Endothelial cell (in vitro differentiated cells): ENCODE measurements around the gene RNF40. TPM values are rescaled to one million over a fixed set of nuclear protein-coding genes. Genes with fewer than 3 reads are reported as not detected.

ENCODE experiments used
- DNase-seq: peaks from one replicate; pipeline ENCODE4 v3.0.0; 2021; ENCODE audit warnings: low spot score
- H3K27ac Mint-ChIP-seq: one replicate; pipeline ENCODE4 v1.8.0; 2021; ENCODE audit warnings: mixed read lengths, inconsistent platforms; ENCODE audit not compliant: unreplicated experiment
- H3K27me3 Mint-ChIP-seq: one replicate; pipeline ENCODE4 v1.8.0; 2021; ENCODE audit warnings: mild to moderate bottlenecking, moderate library complexity, mixed read lengths, inconsistent platforms; ENCODE audit not compliant: unreplicated experiment
- H3K36me3 Mint-ChIP-seq: one replicate; pipeline ENCODE4 v1.8.0; 2021; ENCODE audit warnings: mild to moderate bottlenecking, low read depth, mixed read lengths, inconsistent platforms; ENCODE audit not compliant: unreplicated experiment
- H3K4me1 Mint-ChIP-seq: one replicate; pipeline ENCODE4 v1.8.0; 2021; ENCODE audit warnings: mild to moderate bottlenecking, mixed read lengths, inconsistent platforms; ENCODE audit not compliant: unreplicated experiment
- H3K4me3 Mint-ChIP-seq: one replicate; pipeline ENCODE4 v1.8.0; 2021; ENCODE audit warnings: mild to moderate bottlenecking, mixed read lengths, inconsistent platforms; ENCODE audit not compliant: unreplicated experiment
- H3K9me3 Mint-ChIP-seq: one replicate; pipeline ENCODE4 v1.8.0; 2021; ENCODE audit warnings: mixed read lengths, inconsistent platforms; ENCODE audit not compliant: unreplicated experiment
- CTCF ChIP-seq: fragments of 200-600 bp; sonication (generic); IDR thresholded peaks from one replicate; pipeline ENCODE4 v1.5.0; 2021; ENCODE audit warnings: antibody characterized with exemption; ENCODE audit not compliant: unreplicated experiment
- total RNA-seq: library from RNA; stranded (reverse); fragmentation: NEBNext Ultra II Directional; extraction: Animal tissue kit (Norgen Biotek cat#: 25700); gene quantifications from one replicate; pipeline ENCODE4 v1.2.1, GENCODE V29; 2021; ENCODE audit not compliant: unreplicated experiment

The RNF40 gene
- total RNA-seq, 1 donor from 2014 or later, result 108 TPM

GRCh38 chr16:30774367-30775130 is 12.4 kb downstream of the RNF40 start:
- no peak for DNase-seq
- Mint-ChIP-seq H3K4me1 (peaks cover 14% of the 10 kb centered on the region), H3K27me3 (peaks cover 15% of the 10 kb centered on the region), H3K27ac (peak overlapping the region; percentile 36), H3K9me3 (no peaks in the 10 kb centered on the region), H3K36me3 (peaks cover 34% of the 10 kb centered on the region), H3K4me3 (peak overlapping the region; percentile 92)
- no peak for TF ChIP-seq CTCF

- H3K9me3 Mint-ChIP-seq, result no peaks in the 10 kb centered on the region
- peaks cover 33% of the 10 kb centered on the region for H3K36me3 Mint-ChIP-seq
- H3K27me3 Mint-ChIP-seq, result peaks cover 15% of the 10 kb centered on the region
- H3K27ac Mint-ChIP-seq, result peak overlapping the region; percentile 36
- peaks cover 14% of the 10 kb centered on the region for H3K4me1 Mint-ChIP-seq
- H3K4me3 Mint-ChIP-seq, result peak overlapping the region; percentile 92
- no peak for TF ChIP-seq CTCF
- no peak for DNase-seq
These were observed 12.9 kb downstream of the RNF40 start for GRCh38 chr16:30775131-30775391.

- H3K36me3 Mint-ChIP-seq, result peaks cover 33% of the 10 kb centered on the region
- peak overlapping the region; percentile 48 for H3K27ac Mint-ChIP-seq
- H3K4me3 Mint-ChIP-seq, result peak overlapping the region; percentile 92
- TF ChIP-seq CTCF, result no peak
- DNase-seq, result peak; percentile 77
- H3K27me3 Mint-ChIP-seq, result peaks cover 15% of the 10 kb centered on the region
- no peaks in the 10 kb centered on the region for H3K9me3 Mint-ChIP-seq
- peaks cover 14% of the 10 kb centered on the region for H3K4me1 Mint-ChIP-seq
These were observed 13.5 kb downstream of the RNF40 start for GRCh38 chr16:30775392-30776188.

- H3K4me3 Mint-ChIP-seq, result peak overlapping the region; percentile 74
- no peak overlapping the region for H3K27ac Mint-ChIP-seq
- peaks cover 15% of the 10 kb centered on the region for H3K27me3 Mint-ChIP-seq
- no peak for DNase-seq
- no peak for TF ChIP-seq CTCF
- peaks cover 14% of the 10 kb centered on the region for H3K4me1 Mint-ChIP-seq
- H3K36me3 Mint-ChIP-seq, result peaks cover 19% of the 10 kb centered on the region
- no peaks in the 10 kb centered on the region for H3K9me3 Mint-ChIP-seq
These were observed 15.6 kb downstream of the RNF40 start for GRCh38 chr16:30777591-30778297.
